ENCODE measurements around the gene ROR2. TPM values are rescaled to one million over a fixed set of nuclear protein-coding genes. Genes with fewer than 3 reads are reported as not detected.
A peak's percentile ranks its signal among the peaks of the same experiment; 100 is the strongest.

Gene ROR2
- polyA plus RNA-seq, 6 donors from 2014 or later = 0.05 TPM; not detected in 5

GRCh38 chr9:91578911-91579310 lies 371.1 kb downstream of the ROR2 start:
- Mint-ChIP-seq H3K9me3 (peaks cover 0 to 2% (median 0%) of the 10 kb centered on the region in 7 donors), H3K4me3 (no peak overlapping the region), H3K27ac (no peak overlapping the region), H3K4me1 (no peaks in the 10 kb centered on the region), H3K27me3 (peaks cover 8 to 21% (median 17%) of the 10 kb centered on the region in 3 donors), H3K36me3 (no peaks in the 10 kb centered on the region)
- no peak for ATAC-seq (ENCODE audit: low read depth in 2 of 2)
- DNase-seq = no peak

- peaks cover 0 to 5% (median 1%) of the 10 kb centered on the region in 7 donors for H3K9me3 Mint-ChIP-seq
- DNase-seq (no peak), ATAC-seq (ENCODE audit: low read depth in 2 of 2) (no peak)
- no peaks in the 10 kb centered on the region for H3K4me1 Mint-ChIP-seq
- no peaks in the 10 kb centered on the region for H3K36me3 Mint-ChIP-seq
- H3K27ac Mint-ChIP-seq = no peak overlapping the region
- H3K27me3 Mint-ChIP-seq = peaks cover 10 to 20% (median 17%) of the 10 kb centered on the region in 3 donors
- H3K4me3 Mint-ChIP-seq = no peak overlapping the region
Observed at GRCh38 chr9:91577633-91578061, 372.4 kb downstream of the ROR2 start.

- H3K9me3 Mint-ChIP-seq = peaks cover 0 to 10% (median 2%) of the 10 kb centered on the region in 7 donors
- no peak overlapping the region for H3K27ac Mint-ChIP-seq
- peaks cover 16 to 31% (median 24%) of the 10 kb centered on the region in 3 donors for H3K27me3 Mint-ChIP-seq
- H3K4me3 Mint-ChIP-seq = no peak overlapping the region
- no peaks in the 10 kb centered on the region for H3K36me3 Mint-ChIP-seq
- DNase-seq = no peak
- no peak for ATAC-seq (ENCODE audit: low read depth in 2 of 2)
- H3K4me1 Mint-ChIP-seq = no peaks in the 10 kb centered on the region
Observed at GRCh38 chr9:91572811-91573210, 377.2 kb downstream of the ROR2 start.

GRCh38 chr9:91572044-91572443 lies 378.0 kb downstream of the ROR2 start:
- no peaks in the 10 kb centered on the region for H3K36me3 Mint-ChIP-seq
- H3K27me3 Mint-ChIP-seq = peaks cover 16 to 31% (median 24%) of the 10 kb centered on the region in 3 donors
- H3K9me3 Mint-ChIP-seq = peaks cover 0 to 10% (median 3%) of the 10 kb centered on the region in 7 donors
- DNase-seq (no peak), ATAC-seq (ENCODE audit: low read depth in 2 of 2) (no peak)
- H3K4me1 Mint-ChIP-seq = no peaks in the 10 kb centered on the region
- H3K27ac Mint-ChIP-seq = peak overlapping the region in 1 of 6 donors; percentile 2
- no peak overlapping the region for H3K4me3 Mint-ChIP-seq

GRCh38 chr9:91571036-91571435 lies 379.0 kb downstream of the ROR2 start:
- H3K27me3 Mint-ChIP-seq = peaks cover 16 to 31% (median 23%) of the 10 kb centered on the region in 3 donors
- ATAC-seq (ENCODE audit: low read depth in 2 of 2) (no peak), DNase-seq (no peak)
- no peak overlapping the region for H3K4me3 Mint-ChIP-seq
- H3K4me1 Mint-ChIP-seq = no peaks in the 10 kb centered on the region
- H3K27ac Mint-ChIP-seq = no peak overlapping the region
- H3K9me3 Mint-ChIP-seq = peaks cover 0 to 10% (median 3%) of the 10 kb centered on the region in 7 donors
- H3K36me3 Mint-ChIP-seq = no peaks in the 10 kb centered on the region

GRCh38 chr9:91567642-91568274 lies 382.3 kb downstream of the ROR2 start:
- H3K27me3 Mint-ChIP-seq = peaks cover 9 to 44% (median 21%) of the 10 kb centered on the region in 3 donors
- H3K9me3 Mint-ChIP-seq = peaks cover 0 to 6% (median 2%) of the 10 kb centered on the region in 7 donors
- no peak overlapping the region for H3K27ac Mint-ChIP-seq
- H3K36me3 Mint-ChIP-seq = no peaks in the 10 kb centered on the region
- no peak overlapping the region for H3K4me3 Mint-ChIP-seq
- no peak for DNase-seq
- no peaks in the 10 kb centered on the region for H3K4me1 Mint-ChIP-seq
- no peak for ATAC-seq (ENCODE audit: low read depth in 2 of 2)

- Mint-ChIP-seq H3K27me3 (peaks cover 13 to 35% (median 20%) of the 10 kb centered on the region in 3 donors), H3K4me3 (no peak overlapping the region), H3K9me3 (peaks cover 0 to 2% (median 0%) of the 10 kb centered on the region in 7 donors), H3K27ac (no peak overlapping the region), H3K36me3 (no peaks in the 10 kb centered on the region), H3K4me1 (no peaks in the 10 kb centered on the region)
- DNase-seq (no peak), ATAC-seq (ENCODE audit: low read depth in 2 of 2) (no peak)
Observed at GRCh38 chr9:91564081-91564670, 385.9 kb downstream of the ROR2 start.

GRCh38 chr9:91562416-91562815 lies 387.6 kb downstream of the ROR2 start:
- no peak for DNase-seq
- no peaks in the 10 kb centered on the region for H3K4me1 Mint-ChIP-seq
- H3K27ac Mint-ChIP-seq = no peak overlapping the region
- peaks cover 0 to 1% (median 0%) of the 10 kb centered on the region in 7 donors for H3K9me3 Mint-ChIP-seq
- H3K27me3 Mint-ChIP-seq = peaks cover 16 to 33% (median 20%) of the 10 kb centered on the region in 3 donors
- H3K36me3 Mint-ChIP-seq = no peaks in the 10 kb centered on the region
- ATAC-seq (ENCODE audit: low read depth in 2 of 2) = no peak
- H3K4me3 Mint-ChIP-seq = no peak overlapping the region

- H3K4me3 Mint-ChIP-seq = no peak overlapping the region
- no peak overlapping the region for H3K27ac Mint-ChIP-seq
- peaks cover 0 to 1% (median 0%) of the 10 kb centered on the region in 7 donors for H3K9me3 Mint-ChIP-seq
- H3K36me3 Mint-ChIP-seq = no peaks in the 10 kb centered on the region
- no peak for ATAC-seq (ENCODE audit: low read depth in 2 of 2)
- no peak for DNase-seq
- no peaks in the 10 kb centered on the region for H3K4me1 Mint-ChIP-seq
- H3K27me3 Mint-ChIP-seq = peaks cover 19 to 33% (median 24%) of the 10 kb centered on the region in 3 donors
Observed at GRCh38 chr9:91560301-91560700, 389.7 kb downstream of the ROR2 start.

- peaks cover 19 to 24% (median 23%) of the 10 kb centered on the region in 3 donors for H3K27me3 Mint-ChIP-seq
- H3K4me1 Mint-ChIP-seq = no peaks in the 10 kb centered on the region
- no peaks in the 10 kb centered on the region for H3K36me3 Mint-ChIP-seq
- peaks cover 0 to 1% (median 0%) of the 10 kb centered on the region in 7 donors for H3K9me3 Mint-ChIP-seq
- no peak overlapping the region for H3K4me3 Mint-ChIP-seq
- no peak overlapping the region for H3K27ac Mint-ChIP-seq
- DNase-seq = no peak
- no peak for ATAC-seq (ENCODE audit: low read depth in 2 of 2)
Observed at GRCh38 chr9:91558879-91559278, 391.1 kb downstream of the ROR2 start.

- DNase-seq = no peak
- Mint-ChIP-seq H3K9me3 (peaks cover 0 to 1% (median 0%) of the 10 kb centered on the region in 7 donors), H3K36me3 (no peaks in the 10 kb centered on the region), H3K27me3 (peaks cover 18 to 19% (median 19%) of the 10 kb centered on the region in 3 donors), H3K27ac (no peak overlapping the region), H3K4me3 (no peak overlapping the region), H3K4me1 (no peaks in the 10 kb centered on the region)
- no peak for ATAC-seq (ENCODE audit: low read depth in 2 of 2)
Observed at GRCh38 chr9:91558395-91558794, 391.6 kb downstream of the ROR2 start.

- H3K36me3 Mint-ChIP-seq = no peaks in the 10 kb centered on the region
- ATAC-seq (ENCODE audit: low read depth in 2 of 2) (no peak), DNase-seq (no peak)
- H3K27ac Mint-ChIP-seq = no peak overlapping the region
- H3K27me3 Mint-ChIP-seq = peaks cover 14 to 19% (median 16%) of the 10 kb centered on the region in 3 donors
- peaks cover 0 to 1% (median 0%) of the 10 kb centered on the region in 7 donors for H3K9me3 Mint-ChIP-seq
- H3K4me1 Mint-ChIP-seq = no peaks in the 10 kb centered on the region
- no peak overlapping the region for H3K4me3 Mint-ChIP-seq
Observed at GRCh38 chr9:91557327-91557726, 392.7 kb downstream of the ROR2 start.

GRCh38 chr9:91555132-91555531 lies 394.9 kb downstream of the ROR2 start:
- Mint-ChIP-seq H3K4me1 (no peaks in the 10 kb centered on the region), H3K4me3 (no peak overlapping the region), H3K27ac (no peak overlapping the region), H3K27me3 (peaks cover 12 to 25% (median 17%) of the 10 kb centered on the region in 3 donors), H3K9me3 (peaks cover 0 to 1% (median 0%) of the 10 kb centered on the region in 7 donors), H3K36me3 (no peaks in the 10 kb centered on the region)
- ATAC-seq (ENCODE audit: low read depth in 2 of 2) (no peak), DNase-seq (no peak)

GRCh38 chr9:91549177-91549576 lies 400.9 kb downstream of the ROR2 start:
- H3K4me3 Mint-ChIP-seq = no peak overlapping the region
- H3K9me3 Mint-ChIP-seq = peaks cover 0 to 4% (median 0%) of the 10 kb centered on the region in 7 donors
- H3K36me3 Mint-ChIP-seq = no peaks in the 10 kb centered on the region
- H3K4me1 Mint-ChIP-seq = no peaks in the 10 kb centered on the region
- ATAC-seq (ENCODE audit: low read depth in 2 of 2) (no peak), DNase-seq (no peak)
- no peak overlapping the region for H3K27ac Mint-ChIP-seq
- H3K27me3 Mint-ChIP-seq = peaks cover 0 to 32% (median 17%) of the 10 kb centered on the region in 3 donors

Data from naive B cell (primary cell).